Ishikawa (cell line): ENCODE results near the gene COL15A1.

Source experiments
- CEBPB ChIP-seq: IDR thresholded peaks from 2 replicates; pipeline ENCODE4 v1.6.1; 2012
- CREB1 ChIP-seq: IDR thresholded peaks from 2 replicates; pipeline ENCODE4 v1.6.1; 2012; ENCODE audit warnings: low read depth
- EGR1 ChIP-seq: IDR thresholded peaks from 2 replicates; pipeline ENCODE4 v1.6.1; 2012
- EP300 ChIP-seq: IDR thresholded peaks from 2 replicates; pipeline ENCODE4 v1.6.1; 2012; ENCODE audit warnings: borderline replicate concordance
- FOXM1 ChIP-seq: IDR thresholded peaks from 2 replicates; pipeline ENCODE4 v1.6.1; 2012; ENCODE audit warnings: low read depth, borderline replicate concordance
- NFIC ChIP-seq: IDR thresholded peaks from 2 replicates; pipeline ENCODE4 v1.6.1; 2012
- RAD21 ChIP-seq: IDR thresholded peaks from 2 replicates; pipeline ENCODE4 v1.6.1; 2012; ENCODE audit warnings: low read depth
- TAF1 ChIP-seq: IDR thresholded peaks from 2 replicates; pipeline ENCODE4 v1.6.1; 2012; ENCODE audit warnings: low read depth, mild to moderate bottlenecking
- TCF12 ChIP-seq: IDR thresholded peaks from 2 replicates; pipeline ENCODE4 v1.6.1; 2012; ENCODE audit warnings: low read depth
- TEAD4 ChIP-seq: IDR thresholded peaks from 2 replicates; pipeline ENCODE4 v1.6.1; 2012
- YY1 ChIP-seq: IDR thresholded peaks from 2 replicates; pipeline ENCODE4 v1.6.1; 2012; ENCODE audit warnings: low read depth
- ZBTB7A ChIP-seq: IDR thresholded peaks from 2 replicates; pipeline ENCODE4 v1.6.1; 2012; ENCODE audit warnings: low read depth
- TF ChIP-seq, protein P1 (sequence below): IDR thresholded peaks from 2 replicates; pipeline ENCODE4 v1.6.1; 2012; ENCODE audit warnings: low read depth, mild to moderate bottlenecking
- TF ChIP-seq, protein P2 (sequence below): IDR thresholded peaks from 2 replicates; pipeline ENCODE4 v1.6.1; 2012
- TF ChIP-seq, protein P3 (sequence below): IDR thresholded peaks from 2 replicates; pipeline ENCODE4 v1.6.1; 2012

The COL15A1 gene

DNA sequence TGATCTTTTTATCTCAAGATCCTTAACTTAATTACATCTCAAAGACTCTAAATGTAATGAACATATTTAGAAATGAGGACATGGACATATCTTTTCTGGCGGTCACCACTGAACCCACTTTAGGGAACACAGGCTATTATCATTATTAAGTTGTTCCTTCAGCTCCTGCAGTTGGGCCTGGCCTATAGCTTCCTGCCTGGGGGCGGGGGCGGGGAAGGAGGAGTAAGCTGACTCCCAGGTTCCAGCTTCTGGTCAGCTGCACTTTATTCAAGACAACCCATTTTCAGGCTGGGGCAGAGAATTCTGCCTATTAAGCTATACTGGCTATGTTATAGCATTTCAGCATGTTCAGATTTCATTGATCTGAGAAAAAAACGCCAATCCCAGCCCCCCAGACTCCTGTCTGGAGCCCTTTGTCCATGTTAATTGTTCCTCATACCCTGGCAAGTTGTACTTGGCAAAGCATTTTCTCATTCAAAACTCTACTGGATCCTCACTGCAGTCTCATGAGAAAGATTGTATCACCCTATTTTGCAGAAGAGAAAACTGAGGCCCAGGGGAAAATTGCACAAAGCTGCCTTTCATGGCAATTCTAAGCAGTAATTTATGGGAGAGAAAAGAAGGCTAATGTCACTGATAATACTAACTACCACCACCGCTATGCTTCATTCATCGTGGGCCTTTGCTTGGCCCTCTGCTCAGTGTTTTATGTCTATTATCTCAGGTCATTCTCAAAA is 25.1 kb downstream of the COL15A1 start:
- no peak for TF ChIP-seq YY1
- TF ChIP-seq, protein P1, sequence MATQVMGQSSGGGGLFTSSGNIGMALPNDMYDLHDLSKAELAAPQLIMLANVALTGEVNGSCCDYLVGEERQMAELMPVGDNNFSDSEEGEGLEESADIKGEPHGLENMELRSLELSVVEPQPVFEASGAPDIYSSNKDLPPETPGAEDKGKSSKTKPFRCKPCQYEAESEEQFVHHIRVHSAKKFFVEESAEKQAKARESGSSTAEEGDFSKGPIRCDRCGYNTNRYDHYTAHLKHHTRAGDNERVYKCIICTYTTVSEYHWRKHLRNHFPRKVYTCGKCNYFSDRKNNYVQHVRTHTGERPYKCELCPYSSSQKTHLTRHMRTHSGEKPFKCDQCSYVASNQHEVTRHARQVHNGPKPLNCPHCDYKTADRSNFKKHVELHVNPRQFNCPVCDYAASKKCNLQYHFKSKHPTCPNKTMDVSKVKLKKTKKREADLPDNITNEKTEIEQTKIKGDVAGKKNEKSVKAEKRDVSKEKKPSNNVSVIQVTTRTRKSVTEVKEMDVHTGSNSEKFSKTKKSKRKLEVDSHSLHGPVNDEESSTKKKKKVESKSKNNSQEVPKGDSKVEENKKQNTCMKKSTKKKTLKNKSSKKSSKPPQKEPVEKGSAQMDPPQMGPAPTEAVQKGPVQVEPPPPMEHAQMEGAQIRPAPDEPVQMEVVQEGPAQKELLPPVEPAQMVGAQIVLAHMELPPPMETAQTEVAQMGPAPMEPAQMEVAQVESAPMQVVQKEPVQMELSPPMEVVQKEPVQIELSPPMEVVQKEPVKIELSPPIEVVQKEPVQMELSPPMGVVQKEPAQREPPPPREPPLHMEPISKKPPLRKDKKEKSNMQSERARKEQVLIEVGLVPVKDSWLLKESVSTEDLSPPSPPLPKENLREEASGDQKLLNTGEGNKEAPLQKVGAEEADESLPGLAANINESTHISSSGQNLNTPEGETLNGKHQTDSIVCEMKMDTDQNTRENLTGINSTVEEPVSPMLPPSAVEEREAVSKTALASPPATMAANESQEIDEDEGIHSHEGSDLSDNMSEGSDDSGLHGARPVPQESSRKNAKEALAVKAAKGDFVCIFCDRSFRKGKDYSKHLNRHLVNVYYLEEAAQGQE, result no peak
- no peak for TF ChIP-seq TEAD4
- TF ChIP-seq, protein P2, sequence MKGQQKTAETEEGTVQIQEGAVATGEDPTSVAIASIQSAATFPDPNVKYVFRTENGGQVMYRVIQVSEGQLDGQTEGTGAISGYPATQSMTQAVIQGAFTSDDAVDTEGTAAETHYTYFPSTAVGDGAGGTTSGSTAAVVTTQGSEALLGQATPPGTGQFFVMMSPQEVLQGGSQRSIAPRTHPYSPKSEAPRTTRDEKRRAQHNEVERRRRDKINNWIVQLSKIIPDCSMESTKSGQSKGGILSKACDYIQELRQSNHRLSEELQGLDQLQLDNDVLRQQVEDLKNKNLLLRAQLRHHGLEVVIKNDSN, result no peak
- TF ChIP-seq FOXM1, result no peak
- no peak for TF ChIP-seq EGR1

DNA sequence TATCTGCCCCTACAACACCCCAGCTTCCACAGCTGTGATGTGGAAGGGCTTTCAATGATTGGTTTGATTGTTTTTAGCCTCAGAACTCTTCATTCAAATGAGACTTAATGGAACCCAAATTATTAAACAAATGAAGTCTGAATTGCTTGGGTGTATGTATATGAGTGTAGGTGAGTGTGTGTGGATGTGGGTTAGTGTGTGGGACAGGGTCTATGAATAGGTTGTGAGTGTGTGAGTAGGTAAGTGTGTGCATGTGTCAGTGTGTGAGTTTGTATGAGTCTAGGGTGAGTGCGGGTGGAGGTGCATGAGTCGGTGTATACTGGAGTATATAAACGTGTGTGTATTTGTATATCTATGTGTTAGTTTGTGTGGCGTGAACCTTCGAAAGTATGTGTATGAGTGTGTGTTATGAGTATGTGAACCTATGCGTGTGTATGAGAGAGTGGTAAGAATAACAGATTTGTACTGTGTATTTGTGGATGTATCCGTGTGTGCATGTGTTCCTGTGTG is 26.9 kb downstream of the COL15A1 start:
- TF ChIP-seq TAF1 (no peak), YY1 (no peak), ZBTB7A (no peak)
- TF ChIP-seq, protein P2, result no peak

DNA sequence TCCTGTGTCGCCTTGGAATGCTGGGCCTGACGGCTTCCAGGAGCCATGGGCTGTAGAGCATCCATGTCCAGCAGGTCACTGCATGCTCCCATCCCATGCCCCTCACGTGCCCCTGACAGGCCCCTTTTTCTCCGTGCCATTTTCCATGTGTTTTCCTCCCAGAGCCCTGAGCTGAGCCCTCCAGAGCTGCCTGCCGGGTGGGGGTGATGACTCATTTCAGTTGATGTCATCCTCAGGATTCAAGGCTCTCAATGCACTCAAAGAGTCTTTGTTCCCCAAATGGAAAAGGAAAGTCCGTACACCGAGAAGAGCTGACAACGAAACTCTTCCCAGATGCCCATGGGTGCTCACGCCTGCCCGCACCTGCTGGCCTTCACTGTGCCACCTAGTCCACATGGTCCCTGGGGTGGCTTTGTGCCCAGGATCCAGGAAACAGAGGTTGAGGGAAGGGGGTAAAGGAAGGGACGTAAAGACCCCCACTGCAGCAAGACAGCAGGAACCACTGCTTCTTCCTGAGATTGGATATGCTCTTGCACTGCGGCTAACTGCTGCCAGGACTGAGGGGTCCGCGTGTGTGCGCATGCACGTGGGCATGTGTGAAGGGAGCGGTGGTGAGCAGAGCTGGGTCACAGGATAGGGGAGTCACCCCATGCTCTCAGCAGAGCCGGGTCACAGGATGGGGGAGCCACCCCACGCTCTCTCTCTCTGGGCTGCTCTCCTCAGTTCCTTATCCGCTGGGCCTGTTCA is 27.6 kb downstream of the COL15A1 start:
- TF ChIP-seq TCF12 (no peak), RAD21 (no peak), CREB1 (no peak), FOXM1 (no peak), CEBPB (no peak), EP300 (no peak), TEAD4 (no peak), ZBTB7A (no peak), NFIC (no peak), EGR1 (no peak)
- TF ChIP-seq, protein P1, result no peak
- TF ChIP-seq, protein P3, sequence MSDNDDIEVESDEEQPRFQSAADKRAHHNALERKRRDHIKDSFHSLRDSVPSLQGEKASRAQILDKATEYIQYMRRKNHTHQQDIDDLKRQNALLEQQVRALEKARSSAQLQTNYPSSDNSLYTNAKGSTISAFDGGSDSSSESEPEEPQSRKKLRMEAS, result no peak
- TF ChIP-seq, protein P2, result no peak

DNA sequence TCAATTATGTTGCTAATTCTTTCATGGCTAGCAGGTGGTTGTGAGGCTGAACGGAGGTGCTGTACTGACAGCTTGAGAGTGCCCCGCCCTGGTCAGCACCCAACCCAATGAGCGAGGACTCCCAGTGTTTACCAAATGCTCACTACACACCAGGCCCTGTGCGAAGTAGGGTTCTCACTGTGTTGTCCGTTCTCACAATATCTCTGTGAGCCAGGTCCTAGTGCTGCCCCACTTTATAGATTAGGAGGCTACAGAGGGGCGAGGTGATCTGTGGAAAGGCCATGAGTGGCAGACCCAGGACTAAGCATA is 28.2 kb downstream of the COL15A1 start:
- no peak for TF ChIP-seq TEAD4

DNA sequence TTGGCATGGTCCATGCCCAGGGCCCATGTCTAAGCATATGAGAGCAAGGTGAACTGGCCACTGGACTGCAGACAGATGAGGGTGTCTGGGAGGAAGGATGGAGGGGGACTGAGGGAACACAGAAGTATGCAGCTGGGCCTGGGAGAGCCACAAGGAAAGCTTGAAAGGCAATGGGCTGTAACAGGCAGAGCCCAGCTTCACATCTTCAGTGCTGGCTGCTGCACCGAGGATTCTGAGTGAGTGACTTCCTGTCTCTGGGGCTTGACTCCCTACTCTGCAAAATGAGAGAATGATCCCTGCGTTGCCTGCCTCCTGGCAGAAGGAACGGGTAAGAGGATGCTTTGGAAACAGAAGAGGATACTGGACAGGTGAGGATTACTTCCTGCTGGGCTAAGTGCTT is 29.0 kb downstream of the COL15A1 start:
- no peak for TF ChIP-seq TCF12
- TF ChIP-seq EP300, result no peak
- TF ChIP-seq, protein P1, result no peak
- TF ChIP-seq CEBPB, result no peak
- no peak for TF ChIP-seq ZBTB7A
- no peak for TF ChIP-seq YY1
- no peak for TF ChIP-seq CREB1
- TF ChIP-seq TEAD4, result no peak
- TF ChIP-seq RAD21, result no peak
- TF ChIP-seq NFIC, result no peak
- TF ChIP-seq, protein P3, result no peak
- no peak for TF ChIP-seq TAF1
- TF ChIP-seq, protein P2, result no peak
- TF ChIP-seq EGR1, result no peak
- TF ChIP-seq FOXM1, result no peak
